ENCODE results near the gene ELK3. TPM values are rescaled to one million over a fixed set of nuclear protein-coding genes. Genes with fewer than 3 reads are reported as not detected.

ELK3 gene
- total RNA-seq, 1 experiment from 2014 or later = 34.1 TPM

- CTCF ChIA-PET = no interaction called here
- no peak for TF ChIP-seq CTCF (IDR thresholded peaks at IDR 0.05; ENCODE audit: unreplicated experiment)
- H3K27ac Mint-ChIP-seq (ENCODE audit: unreplicated experiment) = no peak overlapping the region
Observed at GRCh38 chr12:96242597-96242996, 48.4 kb downstream of the ELK3 start.

GRCh38 chr12:96244826-96245225, 50.7 kb downstream of the ELK3 start:
- Mint-ChIP-seq H3K36me3 (ENCODE audit: insufficient read depth, unreplicated experiment) (peaks cover 16% of the 10 kb centered on the region), H3K4me3 (ENCODE audit: low read depth, unreplicated experiment) (no peak overlapping the region), H3K9me3 (ENCODE audit: low read depth, unreplicated experiment) (no peaks in the 10 kb centered on the region), H3K4me1 (ENCODE audit: low read depth, unreplicated experiment) (no peaks in the 10 kb centered on the region), H3K27ac (ENCODE audit: unreplicated experiment) (no peak overlapping the region), H3K27me3 (ENCODE audit: unreplicated experiment) (no peaks in the 10 kb centered on the region)
- no peak for DNase-seq
- BruUV-seq (replicated peaks) = no TSS peak
- no peak for TF ChIP-seq CTCF (IDR thresholded peaks at IDR 0.05; ENCODE audit: unreplicated experiment)
- CTCF ChIA-PET = no interaction called here
- intact Hi-C loops (cut with micrococcal nuclease; ENCODE audit: unreplicated experiment) = no loop called here

More at GRCh38 chr12:96242597-96242996, 48.4 kb downstream of the ELK3 start:
- no TSS peak for BruUV-seq (replicated peaks)
- Mint-ChIP-seq H3K9me3 (ENCODE audit: low read depth, unreplicated experiment) (no peaks in the 10 kb centered on the region), H3K27me3 (ENCODE audit: unreplicated experiment) (no peaks in the 10 kb centered on the region), H3K4me3 (ENCODE audit: low read depth, unreplicated experiment) (no peak overlapping the region), H3K4me1 (ENCODE audit: low read depth, unreplicated experiment) (peaks cover 5% of the 10 kb centered on the region), H3K36me3 (ENCODE audit: insufficient read depth, unreplicated experiment) (peaks cover 8% of the 10 kb centered on the region)
- DNase-seq = no peak
- intact Hi-C loops (cut with micrococcal nuclease; ENCODE audit: unreplicated experiment) = no loop called here

GRCh38 chr12:96246926-96247505, 52.8 kb downstream of the ELK3 start:
- peaks cover 23% of the 10 kb centered on the region for H3K36me3 Mint-ChIP-seq (ENCODE audit: insufficient read depth, unreplicated experiment)
- CTCF ChIA-PET = no interaction called here
- no peak overlapping the region for H3K27ac Mint-ChIP-seq (ENCODE audit: unreplicated experiment)

GRCh38 chr12:96247563-96247962, 53.4 kb downstream of the ELK3 start:
- H3K36me3 Mint-ChIP-seq (ENCODE audit: insufficient read depth, unreplicated experiment) = peaks cover 23% of the 10 kb centered on the region

More at GRCh38 chr12:96246926-96247505, 52.8 kb downstream of the ELK3 start:
- H3K4me1 Mint-ChIP-seq (ENCODE audit: low read depth, unreplicated experiment) = no peaks in the 10 kb centered on the region
- TF ChIP-seq CTCF (IDR thresholded peaks at IDR 0.05; ENCODE audit: unreplicated experiment) = no peak
- intact Hi-C loops (cut with micrococcal nuclease; ENCODE audit: unreplicated experiment) = no loop called here
- H3K9me3 Mint-ChIP-seq (ENCODE audit: low read depth, unreplicated experiment) = no peaks in the 10 kb centered on the region
- no peak overlapping the region for H3K4me3 Mint-ChIP-seq (ENCODE audit: low read depth, unreplicated experiment)
- BruUV-seq (replicated peaks) = TSS peak; percentile 40
- no peak for DNase-seq
- no peaks in the 10 kb centered on the region for H3K27me3 Mint-ChIP-seq (ENCODE audit: unreplicated experiment)

More at GRCh38 chr12:96247563-96247962, 53.4 kb downstream of the ELK3 start:
- intact Hi-C loops (cut with micrococcal nuclease; ENCODE audit: unreplicated experiment) = no loop called here
- no TSS peak for BruUV-seq (replicated peaks)
- H3K4me1 Mint-ChIP-seq (ENCODE audit: low read depth, unreplicated experiment) = no peaks in the 10 kb centered on the region
- no peak for TF ChIP-seq CTCF (IDR thresholded peaks at IDR 0.05; ENCODE audit: unreplicated experiment)
- no peaks in the 10 kb centered on the region for H3K9me3 Mint-ChIP-seq (ENCODE audit: low read depth, unreplicated experiment)
- DNase-seq = no peak
- no peak overlapping the region for H3K27ac Mint-ChIP-seq (ENCODE audit: unreplicated experiment)
- no peaks in the 10 kb centered on the region for H3K27me3 Mint-ChIP-seq (ENCODE audit: unreplicated experiment)
- H3K4me3 Mint-ChIP-seq (ENCODE audit: low read depth, unreplicated experiment) = no peak overlapping the region
- CTCF ChIA-PET = no interaction called here

Data from Calu3 (cell line).